HPDE6-E6E7 (cell line): ENCODE measurements around the gene SERPINA6.
"Not testable (repeated sequence)": the region's sequence is repeated elsewhere in the genome, so short reads cannot be mapped to it uniquely, and the experiment has no call there.

Experiments used
- DNase-seq: peaks from one replicate; pipeline ENCODE4 v3.0.0; 2011; ENCODE audit warnings: missing footprints; ENCODE audit errors: extremely low spot score

The SERPINA6 gene

DNA sequence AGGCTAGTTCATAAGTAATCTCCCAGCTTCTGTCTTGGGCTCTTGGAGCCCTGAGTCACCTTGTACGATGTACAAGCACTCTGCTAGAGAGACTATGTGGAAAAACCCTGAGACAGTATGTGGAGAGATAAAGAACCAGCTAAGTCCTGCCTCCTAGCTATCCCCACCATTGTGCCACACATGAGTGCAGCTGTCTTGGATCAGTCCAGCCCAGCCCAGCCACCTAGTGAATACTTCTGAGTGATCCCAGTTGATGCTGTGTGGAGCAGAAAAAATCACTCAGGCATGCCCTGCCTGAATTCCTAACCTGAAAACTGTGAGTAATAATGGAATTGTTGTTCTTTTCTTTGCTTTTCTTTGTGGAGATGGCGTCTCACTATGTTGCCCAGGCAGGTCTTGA is 5.1 kb upstream of the SERPINA6 start:
- no peak for DNase-seq

- DNase-seq, result no peak
Measured at GRCh38 chr14:94321421-94322271, 1.5 kb downstream of the SERPINA6 start.

GRCh38 chr14:94320243-94320642 is 2.9 kb downstream of the SERPINA6 start:
- peak; percentile 85 for DNase-seq

- DNase-seq, result no peak
Measured at GRCh38 chr14:94317259-94317658, 5.9 kb downstream of the SERPINA6 start.

GRCh38 chr14:94316692-94317091 is 6.4 kb downstream of the SERPINA6 start:
- no peak for DNase-seq

DNA sequence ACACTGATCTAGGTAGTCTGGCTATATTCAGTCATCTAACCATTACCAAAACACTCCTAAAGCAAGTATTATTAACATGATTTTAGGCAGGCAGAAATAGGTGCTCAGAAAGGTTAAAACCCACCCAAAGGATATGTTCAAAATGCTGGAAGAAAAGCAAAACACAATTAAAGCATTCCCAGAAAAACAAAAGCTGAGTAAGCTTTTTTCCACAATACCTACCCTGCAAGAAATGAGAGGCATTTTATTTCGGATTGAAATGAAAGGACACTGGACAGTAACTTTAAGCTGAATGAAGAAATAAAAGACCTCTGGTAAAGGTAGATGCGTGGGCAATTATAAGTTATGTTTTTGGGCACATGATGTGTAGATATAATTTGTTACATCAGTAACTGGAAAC is 8.2 kb downstream of the SERPINA6 start:
- DNase-seq, result no peak

DNA sequence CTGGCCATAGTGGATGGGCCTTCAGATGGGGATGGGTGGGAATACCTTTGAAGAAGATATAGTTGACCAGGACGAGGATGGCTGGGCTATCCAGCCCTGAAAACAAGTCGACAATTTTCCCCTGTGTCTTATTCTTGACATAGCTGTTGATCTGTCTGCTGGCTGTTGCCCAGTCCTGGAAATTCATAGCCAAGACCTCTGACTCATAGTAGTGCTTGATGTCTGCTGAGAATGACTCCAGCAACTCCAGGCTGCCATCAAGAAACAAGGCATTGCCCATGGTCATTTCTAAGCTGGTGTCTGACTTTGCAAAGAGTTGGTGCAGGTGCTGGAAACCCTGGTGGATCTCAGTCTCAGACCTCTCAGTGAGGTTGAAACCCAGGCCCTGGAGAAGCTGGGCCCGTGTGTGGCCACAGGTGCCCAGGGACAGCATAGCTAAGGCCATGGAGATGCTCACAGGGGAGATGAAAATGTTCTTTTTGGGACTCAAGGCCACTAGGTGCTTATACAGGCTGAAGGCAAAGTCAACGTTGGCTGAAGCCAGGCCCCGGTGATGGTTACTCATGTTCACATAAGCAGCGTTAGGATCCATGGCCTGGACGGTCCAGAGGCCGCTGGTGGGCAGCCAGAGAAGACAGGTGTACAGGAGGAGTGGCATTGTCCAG is 9.0 kb downstream of the SERPINA6 start:
- no peak for DNase-seq

DNA sequence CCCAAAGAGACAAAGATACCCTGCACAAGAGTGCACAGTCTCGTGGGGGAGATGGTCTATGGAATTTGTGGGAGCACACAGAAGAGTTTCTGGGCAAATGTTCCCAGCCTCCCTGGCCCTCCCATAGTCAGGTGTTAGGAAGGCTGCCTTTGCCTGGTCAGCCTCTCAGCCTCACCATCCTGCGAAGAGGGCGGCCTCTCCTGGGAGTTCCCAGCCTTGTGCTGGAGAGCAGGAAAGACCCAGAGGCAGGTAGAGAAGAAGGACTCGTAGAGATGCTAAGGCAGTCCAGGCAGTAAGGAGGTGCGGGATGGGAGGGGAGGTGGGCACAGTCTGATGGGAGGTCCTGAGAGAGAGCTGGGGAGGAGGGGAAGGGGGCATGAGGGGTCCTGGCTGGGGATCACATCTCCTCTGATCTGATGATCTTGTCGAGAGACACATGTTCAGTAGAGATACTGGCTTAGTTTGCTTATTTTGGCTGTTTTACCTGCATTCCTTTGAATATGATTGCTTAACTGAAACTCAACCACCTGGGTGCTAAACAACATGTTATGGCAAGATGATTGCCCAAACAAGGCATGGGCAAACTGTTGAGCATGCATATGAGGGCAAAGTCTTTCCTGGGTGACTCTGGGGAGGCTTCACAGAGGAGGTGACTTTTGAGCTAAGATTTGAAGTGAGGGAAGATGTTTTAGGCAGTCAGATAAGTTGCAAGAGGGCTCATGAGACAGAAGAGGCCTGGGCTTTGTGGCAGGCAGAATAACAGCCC is 10.5 kb downstream of the SERPINA6 start:
- DNase-seq, result no peak

- DNase-seq, result no peak
Measured at GRCh38 chr14:94310248-94310647, 12.9 kb downstream of the SERPINA6 start.

- DNase-seq, result no peak
Measured at GRCh38 chr14:94309721-94310120, 13.4 kb downstream of the SERPINA6 start.

DNA sequence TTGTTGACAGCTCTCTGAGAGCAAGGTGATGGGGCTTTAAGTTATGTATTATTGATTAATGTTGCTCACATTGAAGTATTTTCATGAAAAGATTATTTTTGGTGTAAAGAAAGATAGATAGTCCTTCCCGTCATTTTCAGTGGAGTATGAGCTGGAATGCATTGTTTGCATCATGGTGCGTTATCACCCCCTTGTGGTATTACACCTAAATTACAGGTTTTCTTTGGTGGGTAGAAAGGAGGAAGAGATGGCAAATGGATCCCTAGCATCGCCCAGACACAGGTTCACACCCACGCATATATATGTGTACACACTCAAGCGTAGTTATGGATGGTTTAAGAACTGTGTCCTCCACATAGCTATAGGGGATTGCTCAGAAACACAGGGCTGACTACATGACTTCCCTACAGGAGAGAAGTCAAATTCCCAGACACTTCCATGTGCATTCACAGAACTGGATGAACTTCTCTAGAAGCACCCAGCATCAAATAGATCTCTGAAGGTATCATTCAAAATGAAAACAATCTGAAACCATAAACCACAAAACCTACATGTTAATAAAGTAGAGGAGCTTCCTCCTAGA is 15.6 kb downstream of the SERPINA6 start:
- DNase-seq, result no peak

GRCh38 chr14:94306047-94306978 is 16.8 kb downstream of the SERPINA6 start:
- no peak for DNase-seq

DNA sequence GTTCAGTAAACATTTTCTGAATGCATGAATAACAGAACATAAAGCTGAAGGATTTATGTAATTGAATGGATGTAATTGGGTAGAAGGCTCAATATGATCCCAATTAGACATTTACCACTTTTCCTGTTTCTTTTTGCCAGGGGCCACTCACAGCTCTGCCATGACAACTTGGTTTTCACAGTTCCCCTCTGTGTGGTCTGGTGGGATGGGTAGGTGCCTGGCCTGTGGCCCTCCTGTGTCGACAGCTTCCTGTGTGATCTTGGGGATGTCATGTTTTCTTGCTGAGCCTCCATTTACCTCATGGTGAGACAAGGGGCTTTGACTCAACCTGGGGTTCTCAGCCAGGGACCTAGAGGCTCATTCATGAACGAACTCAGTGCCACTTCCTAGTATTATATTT is 17.5 kb downstream of the SERPINA6 start:
- no peak for DNase-seq

DNA sequence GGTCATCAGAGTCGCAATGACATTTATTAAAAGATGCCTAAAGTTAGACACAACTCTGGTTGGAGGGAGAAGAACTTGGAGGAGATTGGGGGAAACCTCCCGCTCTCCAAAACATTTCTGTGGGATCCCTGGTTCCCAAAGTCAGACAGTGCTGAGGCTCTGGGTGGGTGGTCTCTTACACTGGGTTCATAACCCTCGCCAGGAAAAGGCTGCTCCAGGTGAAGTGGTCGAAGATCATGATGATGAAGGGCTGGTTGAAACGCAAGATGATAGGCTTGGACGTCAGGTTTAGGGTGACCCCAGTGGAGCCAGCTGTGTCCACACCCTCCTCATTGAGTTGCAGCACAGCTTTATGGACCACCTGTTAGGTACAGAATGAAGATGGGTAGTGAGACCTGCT is 18.9 kb downstream of the SERPINA6 start:
- no peak for DNase-seq

DNA sequence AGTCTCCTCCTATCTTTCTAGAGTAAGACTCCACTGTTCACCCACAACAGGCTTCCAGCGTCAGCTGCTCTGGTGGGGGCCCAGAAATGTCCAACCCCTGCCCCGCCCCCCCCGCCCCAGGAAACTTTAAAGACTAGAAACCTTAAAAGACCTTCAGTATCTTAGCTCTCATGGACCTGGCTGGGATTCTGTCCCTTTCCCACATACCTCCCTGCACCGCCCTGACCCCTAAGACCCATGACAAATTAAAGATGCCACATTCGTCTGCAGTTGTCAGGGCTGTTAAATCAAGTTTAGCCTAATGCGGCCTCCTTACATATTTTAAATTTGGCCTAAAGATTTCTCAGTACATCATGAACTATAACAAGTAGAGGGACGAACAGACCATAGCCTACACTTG is 20.0 kb downstream of the SERPINA6 start:
- no peak for DNase-seq

DNA sequence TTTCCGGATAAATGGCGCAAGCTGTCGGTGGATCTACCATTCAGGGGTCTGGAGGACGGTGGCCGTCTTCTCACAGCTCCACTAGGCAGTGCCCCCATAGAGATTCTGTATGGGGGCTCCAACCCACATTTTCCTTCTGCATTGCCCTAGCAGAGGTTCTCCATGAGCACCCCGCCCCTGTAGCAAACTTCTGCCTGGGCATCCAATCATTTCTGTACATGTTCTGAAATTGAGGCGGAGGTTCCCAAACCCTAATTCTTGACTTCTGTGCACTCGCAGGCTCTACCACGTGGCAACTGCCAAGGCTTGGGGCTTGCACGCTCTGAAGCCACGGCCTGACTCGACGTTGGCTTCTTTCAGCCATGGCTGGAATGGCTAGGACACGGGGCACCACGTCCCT is 25.0 kb downstream of the SERPINA6 start:
- DNase-seq, result no peak

DNA sequence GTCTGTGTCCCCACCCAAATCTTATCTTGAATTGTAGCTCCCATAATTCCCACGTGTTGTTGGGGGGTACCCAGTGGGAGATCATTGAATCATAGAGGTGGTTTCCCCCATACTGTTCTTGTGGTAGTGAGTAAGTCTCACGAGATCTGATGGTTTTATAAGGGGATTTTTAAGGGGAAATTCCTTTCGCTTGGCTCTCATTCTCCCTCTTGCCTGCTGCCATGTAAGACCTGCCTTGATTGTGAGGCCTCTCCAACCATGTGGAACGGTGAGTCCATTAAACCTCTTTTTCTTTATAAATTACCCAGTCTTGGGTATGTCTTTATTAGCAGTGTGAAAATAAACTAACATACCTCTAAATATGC is 27.0 kb downstream of the SERPINA6 start:
- DNase-seq, result not testable (repeated sequence)

DNA sequence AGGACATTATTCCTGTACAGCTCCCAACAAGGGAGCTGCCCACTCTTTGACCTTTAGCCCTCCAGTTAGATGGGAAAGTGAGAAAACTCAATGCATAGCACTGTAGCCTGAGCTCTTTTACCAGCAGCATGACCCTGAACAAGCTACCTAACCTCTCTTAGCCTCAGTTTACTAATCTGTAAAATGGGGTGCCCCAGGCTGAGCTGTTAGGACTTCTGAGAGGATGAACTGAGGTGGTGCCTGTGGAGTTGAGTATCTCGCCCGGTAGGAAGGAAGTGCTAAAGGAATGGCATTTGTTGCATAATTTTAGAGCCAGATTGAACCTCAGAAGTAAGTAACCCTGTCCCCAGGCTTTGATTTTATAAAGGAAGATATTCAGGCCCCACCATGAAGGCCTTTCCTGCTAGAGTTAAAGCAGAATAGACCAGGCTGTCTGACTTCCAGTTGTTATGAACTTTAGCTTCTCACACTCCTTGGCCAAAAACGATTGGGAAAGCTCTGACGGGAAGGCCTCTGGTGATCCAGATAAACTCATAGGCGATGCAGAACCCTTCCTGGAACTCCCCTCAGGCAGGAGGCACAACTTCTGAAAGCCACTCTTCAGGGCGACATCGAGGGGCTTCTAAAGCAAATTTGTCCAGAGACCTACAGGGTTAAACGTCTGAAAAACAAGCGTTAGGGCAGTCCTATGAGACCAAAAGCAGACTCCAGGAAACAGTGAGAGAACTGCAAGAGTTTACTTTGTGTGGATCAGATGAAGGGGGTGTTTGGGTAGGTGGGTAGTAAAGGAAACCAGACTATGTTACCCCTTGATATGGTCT is 27.6 kb downstream of the SERPINA6 start:
- DNase-seq, result no peak

DNA sequence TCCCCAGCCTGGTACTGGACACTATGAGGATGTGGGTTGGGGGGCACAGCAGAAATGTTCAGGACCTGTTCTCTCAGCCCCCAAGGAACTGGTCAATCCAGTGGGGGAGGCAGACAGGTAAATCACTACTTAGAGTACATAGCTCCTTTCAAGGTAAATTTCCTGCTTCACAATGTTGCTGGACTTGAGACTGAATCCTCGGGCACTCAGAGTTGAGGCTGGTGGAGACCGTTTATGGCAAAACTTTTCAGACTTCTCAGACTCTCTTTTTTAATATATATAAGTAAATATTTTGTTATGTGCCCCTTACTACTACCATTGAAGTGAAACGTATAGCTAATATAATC is 29.6 kb downstream of the SERPINA6 start:
- no peak for DNase-seq

DNA sequence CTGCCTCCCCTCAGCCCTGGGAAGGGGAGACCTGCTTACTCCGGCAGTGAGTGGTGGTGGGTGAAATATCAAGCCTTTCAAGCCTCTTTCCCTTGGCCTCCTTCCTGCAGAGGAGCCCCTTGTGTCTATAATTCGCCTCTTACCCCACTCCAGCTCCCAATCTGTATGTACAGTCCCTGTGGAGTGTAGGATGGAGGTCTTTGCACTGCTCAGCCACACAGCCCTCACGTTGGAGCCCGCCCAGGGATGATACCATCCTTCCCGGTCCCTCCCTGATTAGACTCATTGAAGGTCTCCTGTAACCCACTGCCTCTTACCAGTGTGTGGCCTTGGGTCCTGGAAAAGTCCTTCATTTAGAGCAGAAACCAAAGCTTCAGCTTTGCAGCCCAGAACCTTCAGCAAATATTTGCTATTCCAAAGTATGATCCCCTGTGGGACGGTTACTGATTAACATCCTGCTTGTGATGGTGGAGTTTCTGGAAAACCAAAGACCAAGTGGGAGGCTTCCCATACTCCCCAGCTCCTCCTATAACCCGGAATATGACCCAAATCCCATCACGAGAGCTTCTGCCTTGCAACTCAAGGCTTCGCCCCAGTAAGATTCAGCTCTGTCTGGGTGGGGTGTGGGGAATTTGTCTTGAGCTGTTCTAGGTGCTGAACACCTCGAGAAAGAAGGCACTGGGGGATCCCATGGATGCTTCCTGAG is 30.1 kb downstream of the SERPINA6 start, which contains the start of gene SERPINA10:
TSS of gene SERPINA10 (minus strand) at position 397 of the 706 bp plus-strand sequence. CDS start 2,675 bp downstream, outside the sequence.
- no peak for DNase-seq
